H1 (cell line): ENCODE measurements around the gene EXOC2. TPM values are rescaled to one million over a fixed set of nuclear protein-coding genes. Genes with fewer than 3 reads are reported as not detected.
A peak's percentile ranks its signal among the peaks of the same experiment; 100 is the strongest.

Experiments used
- CTCF ChIA-PET: fragments of 300-600 bp; sonication (Branson Sonifier 250); formaldehyde crosslinking; loops from one replicate; lab custom pipeline; 2021; ENCODE audit not compliant: partially characterized antibody; lab: Charles Lee
- POLR2A ChIA-PET: fragments of 300-600 bp; sonication (Branson Sonifier 250); formaldehyde crosslinking; loops from one replicate; lab custom pipeline; 2021; ENCODE audit warnings: inconsistent platforms; ENCODE audit not compliant: partially characterized antibody; lab: Charles Lee
- DNase-seq, 2 experiments: peaks; one replicate each; pipeline versions ENCODE4 v3.0.0 to v3.0.0-alpha.2; 2010 to 2022; ENCODE audit warnings: low spot score in 2 of 2, low read depth in 1 of 2, mixed read lengths in 1 of 2
- FAIRE-seq: peaks from 2 replicates; lab custom pipeline; 2011; peaks lifted over from hg19 to GRCh38; lab: Jason Lieb, UNC
- H2AFZ ChIP-seq: 2 replicates; pipeline ENCODE4 v1.8.1; 2012; ENCODE audit warnings: low read length, inconsistent platforms
- H2AK5ac ChIP-seq: 2 replicates; pipeline ENCODE4 v1.6.1; 2013; ENCODE audit warnings: low read depth, low read length
- H2BK120ac ChIP-seq: replicated peaks from 2 replicates; pipeline ENCODE3; 2013; ENCODE audit warnings: low read depth, low read length, inconsistent platforms
- H2BK12ac ChIP-seq: 2 replicates; pipeline ENCODE4 v1.6.1; 2013; ENCODE audit warnings: low read depth, low read length
- H2BK15ac ChIP-seq: 2 replicates; pipeline ENCODE4 v1.6.1; 2013; ENCODE audit warnings: low read length
- H2BK20ac ChIP-seq: 2 replicates; pipeline ENCODE4 v1.6.1; 2013; ENCODE audit warnings: low read length
- H2BK5ac ChIP-seq: 2 replicates; pipeline ENCODE4 v1.6.1; 2013; ENCODE audit warnings: low read depth, low read length
- H3K14ac ChIP-seq: 2 replicates; pipeline ENCODE4 v1.6.1; 2013; ENCODE audit warnings: inconsistent platforms; ENCODE audit not compliant: insufficient read length
- H3K18ac ChIP-seq: 2 replicates; pipeline ENCODE4 v1.6.1; 2013; ENCODE audit warnings: low read length; ENCODE audit errors: extremely low read depth
- H3K23ac ChIP-seq: 2 replicates; pipeline ENCODE4 v1.6.1; 2013; ENCODE audit warnings: inconsistent platforms; ENCODE audit not compliant: insufficient read length
- H3K23me2 ChIP-seq: 2 replicates; pipeline ENCODE4 v1.6.1; 2013; ENCODE audit warnings: low read depth, low read length
- H3K27ac ChIP-seq: 2 replicates; pipeline ENCODE4 v1.6.1; 2011; ENCODE audit warnings: low read depth, low read length, inconsistent platforms
- H3K27me3 ChIP-seq, 4 experiments: replicated peaks in 1 of 4; 1 replicate in 1 of 4; 2 replicates in 3 of 4; pipeline versions ENCODE4 v1.6.1 to v1.8.1; 2011 to 2013; ENCODE audit warnings: low read length in 3 of 4, mild to moderate bottlenecking in 3 of 4, inconsistent platforms in 2 of 4, mixed read lengths in 2 of 4, moderate library complexity in 1 of 4; ENCODE audit not compliant: control insufficient read depth in 3 of 4, insufficient read depth in 3 of 4; ENCODE audit errors: extremely low read depth in 1 of 4
- H3K36me3 ChIP-seq, 4 experiments: 2 replicates each; pipeline versions ENCODE4 v1.6.1 to v1.8.1; 2011 to 2013; ENCODE audit warnings: mild to moderate bottlenecking in 4 of 4, low read length in 3 of 4, moderate library complexity in 2 of 4, control low read depth in 1 of 4, inconsistent platforms in 1 of 4; ENCODE audit not compliant: insufficient read depth in 4 of 4, control insufficient read depth in 2 of 4
- H3K4ac ChIP-seq: replicated peaks from 2 replicates; pipeline ENCODE3; 2013; ENCODE audit warnings: low read length, low read depth, mixed read lengths, inconsistent platforms; ENCODE audit not compliant: insufficient read length
- H3K4me1 ChIP-seq, 4 experiments: replicated peaks in 1 of 4; 1 replicate in 1 of 4; 2 replicates in 3 of 4; pipeline versions ENCODE4 v1.6.1 to v1.8.1; 2011 to 2013; ENCODE audit warnings: low read length in 3 of 4, inconsistent platforms in 2 of 4, mixed read lengths in 1 of 4; ENCODE audit not compliant: insufficient read depth in 4 of 4, control insufficient read depth in 3 of 4
- H3K4me2 ChIP-seq, 2 experiments: 2 replicates each; pipeline versions ENCODE4 v1.6.1 to v1.8.1; 2011 to 2013; ENCODE audit warnings: low read depth in 2 of 2, low read length in 2 of 2, control low read depth in 1 of 2, inconsistent platforms in 1 of 2, mild to moderate bottlenecking in 1 of 2; ENCODE audit not compliant: insufficient read depth in 1 of 2
- H3K4me3 ChIP-seq, 4 experiments: fragments of 200-600, 300-600 bp in 1 of 4; sonication (generic), shearing (Covaris generic), sonication (Bioruptor Twin) in 1 of 4; 2 replicates each; pipeline versions ENCODE4 v1.5.1 to v1.8.1; 2011 to 2016; ENCODE audit warnings: low read length in 4 of 4, low read depth in 3 of 4, control low read depth in 2 of 4, inconsistent platforms in 2 of 4, mild to moderate bottlenecking in 2 of 4, mixed read lengths in 1 of 4, moderate library complexity in 1 of 4; ENCODE audit not compliant: insufficient read depth in 2 of 4; ENCODE audit errors: extremely low read depth in 1 of 4
- H3K56ac ChIP-seq: replicated peaks from 2 replicates; pipeline ENCODE3; 2013; ENCODE audit warnings: low read depth, mild to moderate bottlenecking, mixed read lengths, low read length, inconsistent platforms; ENCODE audit not compliant: insufficient read length
- H3K79me1 ChIP-seq: 2 replicates; pipeline ENCODE4 v1.6.1; 2013; ENCODE audit warnings: low read depth, low read length, control low read depth
- H3K79me2 ChIP-seq, 2 experiments: 2 replicates each; pipeline versions ENCODE4 v1.6.1 to v1.8.1; 2012 to 2013; ENCODE audit warnings: low read length in 2 of 2, mild to moderate bottlenecking in 2 of 2, inconsistent platforms in 1 of 2; ENCODE audit not compliant: insufficient read depth in 2 of 2, control insufficient read depth in 1 of 2
- H3K9ac ChIP-seq, 4 experiments: replicated peaks in 1 of 4; 1 replicate in 1 of 4; 2 replicates in 3 of 4; pipeline versions ENCODE4 v1.6.1 to v1.8.1; 2011 to 2013; ENCODE audit warnings: low read depth in 3 of 4, low read length in 3 of 4, control low read depth in 2 of 4, mild to moderate bottlenecking in 2 of 4, moderate library complexity in 2 of 4, inconsistent platforms in 1 of 4; ENCODE audit errors: extremely low read depth in 1 of 4
- H3K9me3 ChIP-seq, 2 experiments: 2 replicates each; pipeline versions ENCODE4 v1.6.1 to v1.8.1; 2012 to 2013; ENCODE audit warnings: mild to moderate bottlenecking in 2 of 2, moderate library complexity in 2 of 2, control low read depth in 1 of 2, inconsistent platforms in 1 of 2, low read depth in 1 of 2, low read length in 1 of 2, mixed read lengths in 1 of 2; ENCODE audit not compliant: insufficient read depth in 2 of 2
- H4K20me1 ChIP-seq, 2 experiments: replicated peaks in 1 of 2; 2 replicates each; pipeline versions ENCODE3 to v1.8.1; 2011 to 2013; ENCODE audit warnings: inconsistent platforms in 2 of 2, low read length in 2 of 2, mild to moderate bottlenecking in 1 of 2; ENCODE audit not compliant: insufficient read depth in 2 of 2, control insufficient read depth in 1 of 2
- H4K5ac ChIP-seq: 2 replicates; pipeline ENCODE4 v1.6.1; 2013; ENCODE audit warnings: low read length, low read depth, mixed read lengths, inconsistent platforms; ENCODE audit not compliant: insufficient read length
- H4K8ac ChIP-seq: 2 replicates; pipeline ENCODE4 v1.8.0; 2013; ENCODE audit warnings: mild to moderate bottlenecking, moderate library complexity, low read length, inconsistent platforms; ENCODE audit not compliant: insufficient read depth; ENCODE audit errors: extremely low read depth
- H4K91ac ChIP-seq: replicated peaks from 2 replicates; pipeline ENCODE3; 2013; ENCODE audit warnings: low read length, mixed read lengths, inconsistent platforms; ENCODE audit not compliant: insufficient read length
- ASH2L ChIP-seq: fragments of 200-600, 300-600 bp; sonication (generic); IDR thresholded peaks from one replicate; pipeline ENCODE4 v1.7.1; 2017; ENCODE audit warnings: low read length
- ATF3 ChIP-seq: IDR thresholded peaks from 2 replicates; pipeline ENCODE4 v1.6.1; 2011; ENCODE audit warnings: low read depth, mild to moderate bottlenecking, low read length; ENCODE audit not compliant: insufficient read depth
- BACH1 ChIP-seq: IDR thresholded peaks from 2 replicates; pipeline ENCODE4 v1.6.1; 2012; ENCODE audit warnings: low read length, improper control_type of control experiment
- CBX8 ChIP-seq: fragments of 300-800, 300-1000 bp; sonication (generic); IDR thresholded peaks from 2 replicates; pipeline ENCODE4 v1.7.1; 2016; ENCODE audit warnings: low read depth, low read length, borderline replicate concordance
- CTCF ChIP-seq, 3 experiments: IDR thresholded peaks; 1 replicate in 2 of 3; 2 replicates in 1 of 3; pipeline versions ENCODE4 v1.5.1 to v1.6.1; 2011; ENCODE audit warnings: low read length in 3 of 3, mild to moderate bottlenecking in 3 of 3, inconsistent platforms in 2 of 3, low read depth in 1 of 3, moderate library complexity in 1 of 3; ENCODE audit not compliant: insufficient read depth in 1 of 3; ENCODE audit errors: control extremely low read depth in 1 of 3
- KDM4A ChIP-seq: IDR thresholded peaks from one replicate; pipeline ENCODE4 v1.7.1; 2012; ENCODE audit warnings: low read depth, mild to moderate bottlenecking, moderate library complexity, low read length, inconsistent platforms; ENCODE audit not compliant: severe bottlenecking
- MAFK ChIP-seq: IDR thresholded peaks from 2 replicates; pipeline ENCODE4 v1.6.1; 2012; ENCODE audit warnings: low read depth, mild to moderate bottlenecking, improper control_type of control experiment, low read length
- NANOG ChIP-seq: IDR thresholded peaks from 2 replicates; pipeline ENCODE4 v1.6.1; 2011; ENCODE audit warnings: low read length, low read depth, mild to moderate bottlenecking, inconsistent platforms; ENCODE audit not compliant: insufficient read depth, poor library complexity, severe bottlenecking
- TAF7 ChIP-seq: optimal IDR thresholded peaks from 2 replicates; pipeline ENCODE3; 2011; ENCODE audit warnings: low read depth, mild to moderate bottlenecking, inconsistent platforms, low read length, moderate library complexity, borderline replicate concordance
- WGBS, 2 experiments: shearing (Covaris generic) in 1 of 2; methylation state at CpG; one replicate each; pipeline versions ENCODE4 v1.1.6 to v1.1.7; 2013 to 2015; ENCODE audit warnings: low lambda C conversion rate in 2 of 2, mixed read lengths in 2 of 2, inconsistent platforms in 1 of 2, low coverage in 1 of 2, missing lambda C conversion rate in 1 of 2; ENCODE audit not compliant: insufficient replicate concordance in 2 of 2, insufficient coverage in 1 of 2, insufficient read length in 1 of 2; ENCODE audit errors: extremely low coverage in 1 of 2, missing lambda C conversion rate in 1 of 2; 5-methylcytosine and 5-hydroxymethylcytosine counted together
- polyA plus RNA-seq, 7 experiments: library from polyadenylated mRNA; depleted of rRNA in 3 of 7; stranded (reverse) in 5 of 7; unstranded in 2 of 7; fragments of >200 nt in 5 of 7; fragments of 200-250 nt in 2 of 7; gene quantifications; 1 replicate in 5 of 7; 2 replicates in 1 of 7; 4 replicates in 1 of 7; pipeline versions ENCODE4 v1.2.1 to v1.2.3, GENCODE V29; 2011 to 2013; ENCODE audit warnings: missing spikeins in 2 of 7, mixed read lengths in 2 of 7
- total RNA-seq: library from RNA; stranded (reverse); fragmentation: NEBNext Ultra II Directional; extraction: Animal tissue kit (Norgen Biotek cat#: 25700); gene quantifications from 2 replicates; pipeline ENCODE4 v1.2.1, GENCODE V29; 2021

The EXOC2 gene
- total and polyA plus RNA-seq, 2 of the 8 experiments (the other 6 are each of a cell fraction or from before 2014, with no cell fraction given): 25.5 to 44.4 TPM

GRCh38 chr6:444653-445275 is 248.2 kb downstream of the EXOC2 start:
- no peak overlapping the region for H2BK20ac ChIP-seq
- no peak overlapping the region for H4K91ac ChIP-seq
- no peaks in the 10 kb centered on the region for H3K36me3 ChIP-seq
- no peaks in the 10 kb centered on the region for H3K79me1 ChIP-seq
- H3K4me3 ChIP-seq: no peak overlapping the region
- peaks cover 6 to 12% of the 10 kb centered on the region in 2 experiments; a peak in 3 of 4 replicates for H3K9me3 ChIP-seq
- H3K79me2 ChIP-seq: no peaks in the 10 kb centered on the region
- H3K9ac ChIP-seq: no peak overlapping the region
- H3K23me2 ChIP-seq: peaks cover 6% of the 10 kb centered on the region; the same call in 1 of the 2 replicates
- H4K8ac ChIP-seq: peak overlapping the region; percentile 71; the same call in 1 of the 2 replicates
- no peak overlapping the region for H4K5ac ChIP-seq
- H3K4me2 ChIP-seq: no peak overlapping the region
- no peak overlapping the region for H3K23ac ChIP-seq
- H2BK5ac ChIP-seq: no peak overlapping the region
- peaks cover 0 to 3% (median 0%) of the 10 kb centered on the region in 4 experiments; a peak in 1 of 7 replicates for H3K4me1 ChIP-seq
- no peak overlapping the region for H2BK120ac ChIP-seq
- no peak overlapping the region for H3K56ac ChIP-seq
- FAIRE-seq: no peak
- H3K27me3 ChIP-seq: peaks cover 0 to 1% (median 0%) of the 10 kb centered on the region in 4 experiments; a peak in 1 of 7 replicates
- no peak overlapping the region for H2BK12ac ChIP-seq
- CTCF ChIA-PET: interaction anchor here (1.4 kb wide), 1 partner anchor 33 kb away, joined by 4 read pairs; no protein-coding TSS in a partner anchor
- DNase-seq: no peak
- no peak overlapping the region for H2AK5ac ChIP-seq
- no peak overlapping the region for H2BK15ac ChIP-seq
- POLR2A ChIA-PET: interaction anchor here (0.9 to 1.0 kb wide), 2 partner anchors 10 to 152 kb away, joined by 3 read pairs; partner anchors contain the start of gene DUSP22
- H3K27ac ChIP-seq: no peak overlapping the region
- WGBS, 2 experiments: 93% methylated on average over 17 of the region's 18 CpGs; no CpG with 5 or more reads in 1 of the 2 experiments
- no peak overlapping the region for H2AFZ ChIP-seq
- no peak overlapping the region for H3K14ac ChIP-seq
- no peak overlapping the region for H3K18ac ChIP-seq
- no peaks in the 10 kb centered on the region for H4K20me1 ChIP-seq
- H3K4ac ChIP-seq: no peak overlapping the region
- TF ChIP-seq CBX8 (no peak), MAFK (no peak), NANOG (no peak), ASH2L (no peak), CTCF (IDR thresholded peaks at IDR 0.05; ENCODE audit: control extremely low read depth in 1 of 3, insufficient read depth in 1 of 3, low read depth in 1 of 3, low read length in 3 of 3) (no peak), BACH1 (no peak), ATF3 (no peak), KDM4A (no peak), TAF7 (no peak)
